OCI-LY3 (cell line): Measurements from ENCODE around the gene DLG1.

Source experiments
- EZH2phosphoT487 ChIP-seq: fragments of 200-600 bp; shearing (Covaris generic); IDR thresholded peaks from 2 replicates; pipeline ENCODE4 v1.6.1; 2018; ENCODE audit warnings: antibody characterized with exemption, mixed run types, low read depth
- TF ChIP-seq, protein P1 (sequence below): fragments of 200-600, 300-600 bp; sonication (generic); IDR thresholded peaks from 2 replicates; pipeline ENCODE4 v1.5.1; 2014; ENCODE audit warnings: antibody characterized with exemption, low read length, low read depth

DNA sequence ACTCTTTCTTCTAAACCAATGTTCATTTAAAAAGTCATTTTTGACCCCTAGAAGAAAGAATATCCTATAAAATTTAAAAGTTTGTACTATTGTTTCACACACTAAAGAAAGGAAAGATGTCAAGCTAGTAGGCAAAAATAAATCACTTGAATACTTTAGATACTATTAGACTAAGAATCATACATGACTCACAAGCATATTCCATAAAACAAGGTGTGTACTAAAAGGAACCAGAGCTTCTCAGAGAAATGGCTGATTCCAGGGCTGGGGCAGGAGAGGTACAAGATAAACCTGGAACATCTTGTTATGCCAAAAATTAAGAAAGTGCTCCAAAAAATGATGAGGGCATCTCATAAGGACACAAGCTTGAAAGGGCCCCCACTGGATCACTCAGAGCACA is 8.7 kb downstream of the DLG1 start:
- TF ChIP-seq, protein P1, sequence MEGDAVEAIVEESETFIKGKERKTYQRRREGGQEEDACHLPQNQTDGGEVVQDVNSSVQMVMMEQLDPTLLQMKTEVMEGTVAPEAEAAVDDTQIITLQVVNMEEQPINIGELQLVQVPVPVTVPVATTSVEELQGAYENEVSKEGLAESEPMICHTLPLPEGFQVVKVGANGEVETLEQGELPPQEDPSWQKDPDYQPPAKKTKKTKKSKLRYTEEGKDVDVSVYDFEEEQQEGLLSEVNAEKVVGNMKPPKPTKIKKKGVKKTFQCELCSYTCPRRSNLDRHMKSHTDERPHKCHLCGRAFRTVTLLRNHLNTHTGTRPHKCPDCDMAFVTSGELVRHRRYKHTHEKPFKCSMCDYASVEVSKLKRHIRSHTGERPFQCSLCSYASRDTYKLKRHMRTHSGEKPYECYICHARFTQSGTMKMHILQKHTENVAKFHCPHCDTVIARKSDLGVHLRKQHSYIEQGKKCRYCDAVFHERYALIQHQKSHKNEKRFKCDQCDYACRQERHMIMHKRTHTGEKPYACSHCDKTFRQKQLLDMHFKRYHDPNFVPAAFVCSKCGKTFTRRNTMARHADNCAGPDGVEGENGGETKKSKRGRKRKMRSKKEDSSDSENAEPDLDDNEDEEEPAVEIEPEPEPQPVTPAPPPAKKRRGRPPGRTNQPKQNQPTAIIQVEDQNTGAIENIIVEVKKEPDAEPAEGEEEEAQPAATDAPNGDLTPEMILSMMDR, result no peak
- no peak for TF ChIP-seq EZH2phosphoT487
